Activated CD4-positive, alpha-beta T cell treated with anti-CD3 and anti-CD28 coated beads for 4 hours (primary cell): ENCODE measurements around the gene TAF6.

Experiments used
- DNase-seq, 2 donors: peaks; one replicate each; pipeline ENCODE4 v3.0.0-alpha.2; 2020

TAF6 gene

DNA sequence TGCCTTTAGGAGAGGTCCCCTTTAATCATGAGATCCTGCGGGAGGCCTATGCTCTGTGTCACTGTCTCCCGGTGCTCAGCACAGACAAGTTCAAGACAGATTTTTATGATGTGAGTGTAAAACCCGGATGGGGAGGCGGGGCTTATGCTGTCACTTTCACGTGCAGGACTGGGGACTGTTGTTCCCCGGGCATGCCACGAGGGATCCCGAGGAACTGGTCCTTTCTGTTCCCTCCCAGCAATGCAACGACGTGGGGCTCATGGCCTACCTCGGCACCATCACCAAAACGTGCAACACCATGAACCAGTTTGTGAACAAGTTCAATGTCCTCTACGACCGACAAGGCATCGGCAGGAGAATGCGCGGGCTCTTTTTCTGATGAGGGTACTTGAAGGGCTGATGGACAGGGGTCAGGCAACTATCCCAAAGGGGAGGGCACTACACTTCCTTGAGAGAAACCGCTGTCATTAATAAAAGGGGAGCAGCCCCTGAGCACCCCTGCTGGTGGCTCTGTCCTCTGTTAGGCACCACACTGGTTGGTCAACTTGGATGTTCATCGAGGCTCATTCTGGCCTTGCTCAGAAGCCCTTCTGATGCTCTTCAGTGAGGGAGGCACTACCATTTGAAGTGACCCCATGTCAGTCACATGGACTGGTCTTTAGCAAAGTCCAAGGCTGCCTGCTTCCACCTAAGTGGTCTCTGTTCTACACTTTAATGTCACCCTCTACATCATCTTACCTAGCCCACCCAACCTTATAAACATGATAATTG is 27.6 kb downstream of the TAF6 start:
- no peak for DNase-seq

DNA sequence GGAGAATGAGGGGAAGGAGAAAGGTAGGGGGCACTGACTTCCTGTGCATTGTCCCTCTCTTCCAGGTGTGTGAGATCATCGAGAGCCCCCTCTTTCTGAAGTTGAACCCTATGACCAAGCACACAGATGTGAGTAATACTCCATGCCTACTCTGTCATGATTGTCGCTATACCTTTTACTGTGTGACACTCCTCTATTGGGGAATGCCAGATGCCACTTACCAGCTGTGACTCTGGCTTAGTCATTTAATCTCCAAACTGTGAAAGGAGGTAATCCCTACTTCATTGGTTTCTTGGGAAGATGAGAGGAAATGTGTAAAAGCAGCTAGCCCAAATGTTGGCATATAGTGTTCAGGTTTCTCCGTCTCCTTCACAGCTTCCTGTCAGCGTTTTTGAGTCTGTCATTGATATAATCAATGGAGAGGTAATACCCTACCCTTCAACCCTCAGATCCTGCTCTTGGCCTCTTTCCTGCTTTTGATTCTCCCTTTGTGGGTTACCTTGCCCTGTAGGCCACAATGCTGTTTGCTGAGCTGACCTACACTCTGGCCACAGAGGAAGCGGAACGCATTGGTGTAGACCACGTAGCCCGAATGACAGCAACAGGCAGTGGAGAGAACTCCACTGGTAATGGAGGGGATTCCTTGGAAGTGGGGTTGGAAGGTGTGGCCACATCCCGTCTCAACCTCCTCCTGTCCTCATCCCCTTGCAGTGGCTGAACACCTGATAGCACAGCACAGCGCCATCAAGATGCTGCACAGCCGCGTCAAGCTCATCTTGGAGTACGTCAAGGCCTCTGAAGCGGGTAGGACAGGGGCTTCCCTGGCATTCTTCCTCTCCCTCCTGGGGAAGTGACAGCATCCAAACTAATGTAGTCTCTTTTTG is 28.4 kb downstream of the TAF6 start:
- no peak for DNase-seq

DNA sequence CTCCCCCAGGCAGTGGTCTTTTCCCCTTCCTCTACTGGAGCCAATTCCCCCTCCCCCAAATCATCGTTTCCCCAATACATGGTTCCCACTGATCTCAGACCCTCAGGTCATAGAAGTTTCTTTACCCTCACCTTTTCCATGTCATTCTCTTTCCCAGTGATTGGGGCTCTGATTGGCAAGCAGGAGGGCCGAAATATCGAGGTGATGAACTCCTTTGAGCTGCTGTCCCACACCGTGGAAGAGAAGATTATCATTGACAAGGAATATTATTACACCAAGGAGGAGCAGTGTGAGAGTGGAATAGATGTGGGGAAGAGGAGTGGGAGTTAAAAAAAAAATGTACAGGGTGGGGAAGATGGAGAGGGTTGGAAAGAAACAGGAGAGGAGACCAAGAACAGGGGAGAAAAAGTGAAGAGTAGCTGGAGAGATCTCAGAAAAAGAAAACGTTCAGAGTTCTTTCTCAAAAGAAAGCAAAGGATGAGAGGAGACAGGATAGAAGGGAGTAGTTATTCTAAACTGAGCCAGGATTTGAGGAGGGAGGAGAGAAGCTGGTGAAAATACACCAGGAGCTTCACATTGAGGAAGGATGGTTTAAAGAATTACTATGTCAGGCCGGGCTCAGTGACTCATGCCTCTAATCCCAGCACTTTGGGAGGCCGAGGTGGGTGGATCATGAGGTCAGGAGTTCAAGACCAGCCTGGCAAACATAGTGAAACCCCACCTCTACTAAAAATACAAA is 29.5 kb downstream of the TAF6 start:
- no peak for DNase-seq

DNA sequence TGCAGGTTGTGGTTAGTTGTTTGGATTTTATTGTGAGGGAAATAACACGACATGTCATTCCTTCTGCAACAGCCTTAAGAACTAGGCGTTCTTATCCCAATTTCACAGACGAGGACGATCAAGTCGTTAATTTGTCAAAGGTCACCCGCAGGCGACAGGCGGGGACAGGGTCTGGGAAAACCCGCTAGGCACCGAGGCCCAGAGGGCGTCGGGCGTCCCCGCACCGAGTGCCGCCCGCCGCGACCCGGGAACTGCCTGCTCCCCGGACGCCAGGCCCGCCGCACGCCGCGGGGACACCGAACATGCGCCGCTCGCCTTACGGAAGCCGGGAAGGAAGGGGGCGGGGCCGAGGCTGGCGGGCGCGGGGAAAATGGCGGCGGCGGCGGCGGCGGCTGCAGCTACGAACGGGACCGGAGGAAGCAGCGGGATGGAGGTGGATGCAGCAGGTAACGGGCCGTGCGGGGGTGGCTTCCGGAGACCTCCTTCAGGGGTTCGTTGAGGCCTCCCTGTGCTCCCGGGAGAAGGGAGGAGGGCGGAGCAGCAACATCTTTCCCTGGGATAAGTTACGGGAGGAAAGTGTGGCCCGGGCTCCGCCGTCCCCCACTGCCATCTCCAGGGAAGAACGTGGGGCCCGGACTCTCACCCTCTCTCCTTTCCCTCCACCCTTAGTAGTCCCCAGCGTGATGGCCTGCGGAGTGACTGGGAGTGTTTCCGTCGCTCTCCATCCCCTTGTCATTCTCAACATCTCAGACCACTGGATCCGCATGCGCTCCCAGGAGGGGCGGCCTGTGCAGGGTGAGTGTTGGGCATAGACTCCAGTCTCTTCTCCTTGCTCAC is 30.3 kb downstream of the TAF6 start, which contains the start of gene COPS6:
TSS of gene COPS6 (plus strand) at position 349 of the 837 bp plus-strand sequence. CDS start at position 371, 22 bp downstream.
- DNase-seq, result peak; percentile 83 to 85

DNA sequence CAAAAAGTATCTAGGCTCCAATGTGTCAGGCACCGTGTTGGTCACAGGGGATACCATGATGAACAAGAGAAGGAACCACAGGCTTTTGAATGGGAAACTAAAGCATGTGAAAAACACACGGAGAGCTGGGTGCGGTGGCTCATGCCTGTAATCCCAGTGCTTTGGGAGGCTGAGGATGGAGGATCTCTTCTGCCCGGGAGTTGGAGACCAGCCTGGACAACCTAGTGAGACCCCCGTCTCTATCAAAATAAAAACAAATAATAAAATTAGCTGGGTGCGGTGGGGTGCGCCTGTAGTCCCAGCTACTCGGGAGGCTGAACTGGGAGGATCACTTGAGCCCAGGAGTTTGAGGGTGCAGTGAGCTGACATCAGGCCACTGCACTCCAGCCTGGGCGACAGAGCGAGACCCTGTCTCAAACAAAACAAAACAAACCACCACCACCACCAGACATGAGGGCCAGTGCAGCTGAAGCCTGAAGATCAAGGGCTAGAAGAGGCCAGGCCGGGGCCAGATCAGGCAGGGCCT is 31.0 kb downstream of the TAF6 start:
- no peak for DNase-seq

DNA sequence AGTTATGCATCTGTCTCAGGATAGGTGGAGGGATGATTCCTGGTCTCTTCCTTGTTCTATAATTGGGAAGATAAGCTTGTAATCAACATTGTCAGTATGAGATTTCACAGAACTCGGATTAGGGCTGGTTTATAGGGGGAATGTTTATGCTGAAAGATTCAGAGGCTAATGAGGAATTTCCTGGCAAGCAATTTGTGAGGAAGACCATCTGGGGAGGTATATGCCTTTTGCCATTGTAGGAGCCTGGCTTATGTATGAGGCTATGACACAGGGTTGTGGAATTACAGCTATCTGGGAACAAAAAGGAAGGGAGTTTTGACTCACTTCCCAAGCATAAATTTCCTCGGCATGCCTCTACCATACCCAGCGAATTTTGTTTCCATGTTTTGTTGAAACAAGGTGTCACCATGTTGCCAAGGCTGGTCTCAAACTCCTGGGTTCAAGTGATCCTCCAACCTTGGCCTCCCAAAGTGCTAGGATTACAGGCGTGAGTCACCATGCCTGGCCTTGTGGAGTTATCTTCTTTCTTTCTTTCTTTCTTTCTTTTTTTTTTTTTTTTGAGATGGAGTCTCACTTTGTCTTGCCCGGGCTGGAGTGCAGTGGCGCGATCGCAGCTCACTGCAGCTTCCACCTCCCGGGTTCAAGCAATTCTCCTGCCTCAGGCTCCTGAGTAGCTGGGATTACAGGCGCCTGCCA is 32.0 kb downstream of the TAF6 start:
- no peak for DNase-seq

DNA sequence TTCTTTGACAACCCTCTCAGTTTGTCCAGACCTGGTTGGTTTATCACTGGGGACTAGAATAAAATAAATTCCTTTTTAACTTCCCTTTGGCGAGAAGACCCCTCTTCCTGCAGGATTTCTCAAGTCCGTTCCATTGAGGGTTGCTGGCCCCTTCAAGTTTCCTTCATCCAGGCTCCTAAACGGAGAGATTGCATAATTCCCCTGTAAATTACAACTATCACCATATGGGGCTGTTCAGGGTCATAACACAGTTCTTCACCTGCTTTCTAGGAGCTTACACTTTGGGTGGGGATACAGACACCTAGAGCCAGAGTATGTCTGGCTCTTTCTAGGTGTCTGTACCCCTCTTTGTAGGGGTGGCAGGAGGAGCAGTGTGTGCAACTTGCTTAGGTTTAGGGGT is 33.6 kb downstream of the TAF6 start:
- DNase-seq, result no peak

DNA sequence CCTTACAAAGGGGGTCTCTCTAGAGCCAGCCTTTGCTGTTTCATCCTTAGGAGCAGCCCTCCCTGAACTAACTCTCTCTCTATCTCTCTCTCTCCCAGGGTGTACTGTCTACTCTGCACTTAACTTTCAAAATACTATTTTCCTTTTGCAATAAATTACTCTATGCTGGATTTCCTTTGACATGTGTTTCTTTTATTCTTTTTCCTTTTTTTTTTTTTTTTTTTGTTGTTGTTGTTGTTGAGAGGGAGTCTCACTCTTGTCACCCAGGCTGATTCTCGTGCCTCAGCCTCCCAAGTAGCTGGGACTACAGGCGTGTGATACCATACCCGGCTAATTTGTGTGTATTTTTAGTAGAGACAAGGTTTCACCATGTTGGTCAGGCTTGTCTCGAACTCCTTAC is 36.2 kb downstream of the TAF6 start:
- DNase-seq, result no peak

DNA sequence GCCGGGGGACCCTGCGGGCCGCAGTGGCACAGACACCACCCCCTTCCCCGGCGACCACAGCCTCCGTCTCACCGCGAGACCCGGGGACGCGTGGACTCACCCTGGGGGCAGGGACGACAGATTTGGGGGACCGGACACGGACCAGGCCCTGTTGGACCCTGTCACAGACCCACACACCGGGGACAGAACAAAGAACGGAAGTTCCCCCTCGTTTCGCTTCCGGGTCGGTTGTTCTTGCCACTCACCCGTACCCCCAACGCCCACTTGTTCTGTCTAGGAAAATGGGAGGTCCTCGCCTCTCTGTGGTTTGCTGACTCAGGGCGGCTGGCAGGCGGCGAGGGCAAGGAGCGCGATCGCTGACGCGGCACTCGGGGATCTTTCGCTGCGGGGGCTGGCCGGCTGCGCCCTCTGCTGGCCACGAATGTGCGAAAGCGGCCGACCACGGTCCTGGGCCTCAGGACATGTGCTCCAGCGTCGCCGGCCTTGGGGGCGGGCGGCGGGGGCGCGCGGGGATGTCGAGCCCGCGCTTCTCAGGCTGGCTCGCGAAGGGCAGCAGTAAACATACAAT is 37.5 kb downstream of the TAF6 start, which contains the start of gene ZNF3:
TSS of gene ZNF3 (minus strand) at position 189 of the 568 bp plus-strand sequence. CDS start 4,366 bp downstream, outside the sequence.
- peak; percentile 97 for DNase-seq

DNA sequence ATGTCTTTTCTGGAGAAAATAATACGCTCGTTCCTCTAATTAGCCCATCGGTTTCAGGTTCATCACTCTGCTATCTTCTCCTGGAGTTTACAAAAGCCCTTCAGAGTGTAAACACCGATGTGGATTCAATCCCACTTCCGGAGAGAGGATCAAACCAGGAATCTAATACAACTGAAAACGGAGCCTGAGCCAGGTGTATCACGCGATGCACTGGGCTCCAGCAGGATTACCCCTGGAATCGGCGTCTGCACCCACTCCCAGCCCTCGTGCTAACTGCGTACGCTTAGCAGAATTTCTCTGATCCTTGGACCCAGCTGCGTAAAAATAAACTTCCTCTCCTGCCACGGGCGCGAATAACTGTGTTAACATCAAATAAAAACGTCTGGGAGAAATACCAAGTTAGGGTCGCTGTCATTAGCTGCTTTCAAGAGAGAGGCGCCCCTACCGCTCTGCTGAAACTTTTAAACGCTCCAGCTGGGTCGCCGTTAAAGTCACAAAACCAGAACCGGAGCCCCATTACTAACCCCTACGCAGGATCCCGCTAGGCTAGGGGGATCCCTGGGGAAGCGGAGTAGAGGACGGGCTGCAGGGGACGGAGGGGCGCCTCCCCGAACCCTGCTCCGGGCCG is 38.1 kb downstream of the TAF6 start:
- no peak for DNase-seq

DNA sequence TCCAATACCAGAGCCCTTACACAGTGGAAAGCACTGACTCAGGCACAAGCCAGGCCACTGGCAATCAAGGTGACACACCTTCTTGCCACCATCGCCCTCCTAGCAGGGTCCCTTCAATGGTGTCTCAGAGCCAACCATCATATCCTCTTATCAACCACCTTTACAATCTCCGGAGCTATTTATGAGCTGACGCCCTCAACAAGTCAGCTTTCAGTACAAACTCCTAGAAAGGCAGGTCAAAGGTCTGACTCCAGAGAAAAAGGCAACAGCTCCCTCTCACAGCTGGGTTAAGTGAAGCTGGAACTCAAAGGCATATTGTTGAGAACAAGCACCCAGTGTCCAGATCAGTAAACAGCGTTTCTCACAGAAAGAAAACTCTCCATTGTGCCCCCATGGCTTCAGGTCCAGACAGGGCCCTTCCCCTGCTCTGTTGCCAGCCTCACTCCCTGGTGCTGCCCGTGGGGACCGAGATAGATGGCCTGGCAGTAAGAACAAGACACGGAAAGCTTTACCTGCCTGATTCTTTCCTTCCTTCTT is 40.1 kb downstream of the TAF6 start:
- DNase-seq, result no peak

DNA sequence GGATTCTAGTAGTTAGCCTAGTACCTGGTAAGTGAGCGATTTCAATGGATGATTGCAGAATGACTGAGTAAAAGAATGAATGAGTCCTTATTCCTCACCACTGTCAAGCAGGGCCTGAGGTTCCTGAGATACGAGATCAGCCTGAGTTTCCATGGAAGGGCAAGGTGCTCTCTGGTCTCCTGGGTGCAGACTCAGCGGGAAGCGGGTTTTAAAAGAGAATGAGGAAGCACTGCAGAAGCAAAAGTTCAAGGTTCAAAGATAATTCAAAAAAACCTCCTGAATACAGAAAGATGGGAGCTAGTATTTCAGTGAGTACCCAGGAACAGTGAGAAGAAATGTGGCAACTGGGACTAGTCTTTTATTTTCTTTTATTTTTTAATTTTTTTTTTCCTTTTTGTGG is 42.0 kb downstream of the TAF6 start:
- no peak for DNase-seq

DNA sequence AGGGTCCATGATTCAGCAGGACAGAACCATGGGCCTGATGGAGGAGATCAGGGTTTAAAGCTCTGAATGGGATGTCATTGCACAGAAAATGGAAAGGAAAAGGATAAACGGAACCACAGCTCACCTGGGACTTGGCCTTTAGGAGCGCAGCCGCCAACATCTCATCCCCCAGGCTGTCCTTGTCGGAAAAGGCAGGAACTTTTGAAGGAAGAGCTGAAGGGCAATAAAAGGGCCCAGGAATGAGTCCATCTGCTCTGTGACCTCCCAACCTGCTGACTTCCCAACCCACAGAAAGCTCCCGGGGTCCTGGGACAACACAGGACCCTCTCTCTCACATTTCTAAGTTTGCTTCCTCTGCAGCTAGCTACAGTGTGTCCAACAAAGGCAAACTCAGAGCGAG is 43.7 kb downstream of the TAF6 start:
- no peak for DNase-seq

DNA sequence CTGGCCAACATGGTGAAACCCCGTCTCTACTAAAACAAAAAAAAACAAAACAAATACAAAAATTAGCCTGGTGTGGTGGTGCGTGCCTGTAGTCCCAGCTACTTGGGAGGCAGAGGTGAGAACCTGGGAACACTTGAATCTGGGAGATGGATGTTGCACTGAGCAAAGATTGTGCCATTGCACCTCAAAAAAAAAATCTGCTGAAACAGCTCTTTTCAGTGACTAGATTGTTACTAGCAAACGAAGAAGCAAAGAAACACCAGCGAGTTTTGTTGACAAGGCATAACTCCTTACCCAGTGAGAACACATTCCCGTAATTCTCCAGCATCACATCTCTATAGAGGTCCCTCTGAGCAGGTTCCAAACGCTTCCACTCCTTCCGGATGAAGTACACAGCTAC is 44.3 kb downstream of the TAF6 start:
- no peak for DNase-seq

DNA sequence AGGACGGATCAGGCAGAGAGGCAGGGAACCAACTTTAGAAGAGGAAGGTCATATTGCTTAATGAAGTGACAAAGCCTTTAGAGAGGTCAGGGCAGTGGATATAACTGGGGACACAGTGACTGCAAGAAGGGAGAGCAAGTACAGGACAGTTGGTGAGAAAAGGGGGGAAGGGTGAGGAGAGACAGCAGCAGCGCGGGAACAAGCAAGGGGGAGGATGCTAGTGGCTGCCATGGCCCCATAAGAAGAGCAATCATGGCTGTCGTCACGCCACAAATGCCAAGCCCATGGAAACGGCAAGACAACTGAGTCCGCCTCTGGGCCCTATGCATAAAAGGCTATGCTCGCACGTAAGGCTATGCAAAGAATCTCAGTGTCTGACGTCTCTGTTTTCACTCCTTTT is 46.7 kb downstream of the TAF6 start:
- DNase-seq, result no peak

DNA sequence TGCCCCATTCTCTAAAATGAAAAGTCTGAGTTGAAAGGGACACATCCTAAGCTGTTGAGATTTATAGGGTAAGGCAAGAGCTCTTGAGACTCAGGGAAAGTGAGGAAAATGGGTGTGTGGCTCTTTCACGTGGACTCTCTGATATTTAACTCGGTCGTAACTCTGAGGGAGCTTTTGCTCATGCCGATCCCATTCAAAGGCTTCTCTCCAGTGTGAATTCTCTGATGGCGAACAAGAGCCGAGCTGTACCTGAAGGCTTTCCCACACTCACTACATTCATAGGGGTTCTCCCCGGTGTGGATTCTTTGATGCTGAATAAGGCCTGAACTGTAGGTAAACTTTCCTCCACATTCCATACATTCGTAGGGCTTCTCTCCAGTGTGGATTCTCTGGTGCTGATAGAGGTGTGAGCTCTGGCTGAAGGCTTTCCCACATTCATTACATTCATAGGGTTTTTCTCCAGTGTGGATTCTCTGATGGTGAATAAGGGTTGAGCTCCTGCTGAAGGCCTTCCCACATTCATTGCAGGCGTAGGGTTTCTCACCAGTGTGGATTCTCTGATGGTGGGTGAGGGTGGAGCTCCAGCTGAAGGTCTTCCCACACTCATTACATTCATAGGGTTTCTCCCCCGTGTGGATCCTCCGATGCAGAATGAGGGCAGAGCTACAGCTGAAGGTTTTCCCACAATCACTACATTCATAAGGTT is 48.0 kb downstream of the TAF6 start:
- no peak for DNase-seq

DNA sequence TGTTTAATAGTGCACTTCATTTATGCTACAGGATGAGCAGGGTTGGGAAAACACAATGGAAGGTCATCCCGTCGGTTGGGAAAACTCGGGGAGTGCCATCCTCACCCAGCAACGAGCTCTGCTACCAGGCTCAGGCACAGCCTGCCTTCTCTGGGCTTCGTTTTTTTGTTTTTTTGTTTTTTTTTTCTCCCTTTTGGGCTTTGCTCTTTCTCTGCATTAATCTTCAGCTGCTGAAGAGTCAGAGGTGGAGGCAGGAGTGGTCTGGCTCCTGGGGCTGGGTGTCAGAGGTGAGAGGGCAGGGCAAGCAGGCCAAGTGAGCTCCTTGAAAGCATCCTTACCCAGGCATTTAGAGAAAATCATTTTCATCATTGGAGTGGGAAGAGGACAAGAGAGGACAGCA is 49.2 kb downstream of the TAF6 start:
- no peak for DNase-seq

DNA sequence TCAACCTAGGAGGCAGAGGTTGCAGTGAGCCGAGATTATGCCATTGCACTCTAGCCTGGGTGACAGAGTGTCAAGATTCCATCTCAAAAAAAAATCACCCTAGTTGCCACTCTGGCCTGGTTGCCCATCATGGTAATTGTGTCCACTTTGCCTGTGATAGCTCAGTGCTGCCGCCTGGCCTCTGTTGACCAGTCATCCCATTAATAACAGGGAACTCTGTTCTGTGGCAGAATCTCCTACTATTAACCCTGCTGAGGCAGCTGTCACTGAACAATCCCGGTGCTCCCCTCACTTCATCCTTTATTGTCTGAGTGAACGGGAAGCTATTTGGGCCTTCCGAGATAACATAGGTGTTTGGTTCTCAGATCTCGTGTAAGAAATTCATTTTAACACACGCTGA is 52.2 kb downstream of the TAF6 start:
- DNase-seq, result no peak

DNA sequence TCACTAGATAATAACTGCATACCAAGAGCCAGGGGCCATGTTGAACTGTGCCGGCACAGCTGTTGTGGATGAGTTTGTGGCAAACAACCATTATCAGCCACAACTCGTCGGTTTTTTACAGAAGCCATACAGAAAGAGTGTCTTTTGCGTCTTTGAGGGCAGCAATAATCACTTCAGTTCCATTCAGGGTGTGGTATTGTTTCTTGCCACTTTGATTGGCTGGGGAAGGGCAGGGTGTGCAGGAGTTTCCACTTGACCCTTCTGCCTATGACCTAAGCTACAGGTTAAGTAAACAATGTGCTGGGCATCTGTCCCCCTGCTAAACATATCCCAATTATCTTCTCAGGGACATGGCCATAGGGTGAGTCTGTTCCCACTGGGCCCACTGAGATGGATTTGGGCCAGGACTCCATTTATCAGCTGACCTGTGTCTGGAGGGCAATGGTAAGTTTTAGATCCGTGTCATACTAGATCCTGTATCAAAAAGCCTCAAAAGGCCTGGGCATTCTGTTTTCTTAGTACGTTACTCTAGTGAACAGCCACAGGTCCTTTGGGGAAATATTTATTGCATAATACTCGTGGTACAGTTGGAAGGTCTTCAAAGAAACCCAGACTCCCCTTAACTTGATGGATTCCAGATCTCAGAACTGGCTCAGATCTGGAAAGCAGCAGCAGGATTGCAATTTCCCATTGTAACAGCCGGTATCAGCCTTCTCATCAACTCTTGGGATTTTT is 53.5 kb downstream of the TAF6 start:
- DNase-seq, result no peak
